BJ (cell line): ENCODE results near the gene RASGEF1C. TPM values are rescaled to one million over a fixed set of nuclear protein-coding genes. Genes with fewer than 3 reads are reported as not detected.

Experiments
- CTCF ChIA-PET: fragments of 350-600 bp; formaldehyde crosslinking; extraction: SDS; loops from one replicate; lab custom pipeline; 2021; ENCODE audit warnings: antibody characterized with exemption, inconsistent platforms; lab: Yijun Ruan, JAX
- POLR2A ChIA-PET: fragments of 300-600 bp; sonication (Branson Sonifier 250); formaldehyde crosslinking; extraction: SDS; loops from one replicate; lab custom pipeline; 2021; ENCODE audit warnings: antibody characterized with exemption; lab: Charles Lee
- DNase-seq: peaks from one replicate; pipeline ENCODE4 v3.0.0-alpha.2; 2011; ENCODE audit warnings: low read depth
- H3K27me3 ChIP-seq: 2 replicates; pipeline ENCODE4 v1.6.0; 2011; ENCODE audit warnings: low read length; ENCODE audit not compliant: control insufficient read depth, insufficient read depth
- H3K36me3 ChIP-seq: 2 replicates; pipeline ENCODE4 v1.5.1; 2011; ENCODE audit warnings: low read length; ENCODE audit not compliant: control insufficient read depth, insufficient read depth
- H3K4me3 ChIP-seq: 2 replicates; pipeline ENCODE4 v1.5.1; 2011; ENCODE audit warnings: low read depth, mild to moderate bottlenecking, control low read depth, low read length
- CTCF ChIP-seq: IDR thresholded peaks from 2 replicates; pipeline ENCODE4 v1.5.1; 2011; ENCODE audit warnings: low read depth, mild to moderate bottlenecking, control low read depth, inconsistent platforms, low read length, moderate library complexity; ENCODE audit not compliant: insufficient read depth
- polyA plus RNA-seq: library from polyadenylated mRNA; depleted of rRNA; stranded (reverse); fragments of >200 nt; gene quantifications from 2 replicates; pipeline ENCODE4 v1.2.3, GENCODE V29; 2011

The RASGEF1C gene
- polyA plus RNA-seq, 1 experiment = not detected

DNA sequence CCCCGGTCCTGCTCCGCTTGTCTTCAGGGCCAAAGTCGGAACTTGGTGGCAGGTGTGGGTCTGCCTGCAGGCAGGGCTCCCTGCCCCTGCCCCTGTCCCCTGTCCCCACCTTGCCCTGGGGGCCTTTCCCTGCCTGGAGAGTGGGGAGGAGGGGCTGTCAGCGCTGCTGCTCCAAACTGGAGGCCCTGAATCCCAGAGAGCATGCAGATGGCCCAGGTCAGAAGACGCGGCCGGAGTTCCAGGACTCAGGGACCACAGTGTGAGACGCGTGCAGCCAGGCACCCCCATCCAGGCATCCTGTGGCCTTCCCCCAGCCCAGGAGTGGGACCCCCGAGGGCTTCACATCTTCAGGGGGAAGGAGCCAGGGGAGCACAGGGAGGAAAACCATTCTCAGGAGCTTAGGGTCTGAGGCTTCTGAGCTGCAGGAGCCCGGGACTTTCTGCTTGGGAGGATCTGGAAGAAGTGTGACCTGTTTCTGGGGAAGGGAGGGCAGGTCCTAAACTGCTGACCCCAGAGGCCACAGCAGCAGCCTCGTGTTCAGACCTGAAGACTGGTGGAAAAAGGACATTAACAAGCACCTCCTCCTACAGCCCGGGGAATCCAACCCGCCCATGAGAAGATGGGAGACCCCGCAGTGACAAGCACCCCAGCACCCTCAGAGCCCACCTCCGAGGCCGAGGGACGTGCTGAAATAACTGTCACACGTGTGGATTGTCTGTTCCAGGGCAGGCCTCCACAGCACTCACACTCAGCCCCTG, 38.0 kb downstream of the RASGEF1C start:
- ChIA-PET POLR2A (no interaction called here), CTCF (no interaction called here)
- H3K27me3 ChIP-seq = no peaks in the 10 kb centered on the region
- no peak for DNase-seq
- no peak overlapping the region for H3K4me3 ChIP-seq
- TF ChIP-seq CTCF = no peak
- H3K36me3 ChIP-seq = no peaks in the 10 kb centered on the region

GRCh38 chr5:180170106-180170809, 38.8 kb downstream of the RASGEF1C start:
- DNase-seq = no peak
- TF ChIP-seq CTCF = no peak
- ChIA-PET CTCF (no interaction called here), POLR2A (interaction anchor here (0.6 kb wide), 1 partner anchor 37 kb away, joined by 13 read pairs; no protein-coding TSS in a partner anchor)
- Histone ChIP-seq H3K27me3 (no peaks in the 10 kb centered on the region), H3K4me3 (no peak overlapping the region), H3K36me3 (no peaks in the 10 kb centered on the region)

DNA sequence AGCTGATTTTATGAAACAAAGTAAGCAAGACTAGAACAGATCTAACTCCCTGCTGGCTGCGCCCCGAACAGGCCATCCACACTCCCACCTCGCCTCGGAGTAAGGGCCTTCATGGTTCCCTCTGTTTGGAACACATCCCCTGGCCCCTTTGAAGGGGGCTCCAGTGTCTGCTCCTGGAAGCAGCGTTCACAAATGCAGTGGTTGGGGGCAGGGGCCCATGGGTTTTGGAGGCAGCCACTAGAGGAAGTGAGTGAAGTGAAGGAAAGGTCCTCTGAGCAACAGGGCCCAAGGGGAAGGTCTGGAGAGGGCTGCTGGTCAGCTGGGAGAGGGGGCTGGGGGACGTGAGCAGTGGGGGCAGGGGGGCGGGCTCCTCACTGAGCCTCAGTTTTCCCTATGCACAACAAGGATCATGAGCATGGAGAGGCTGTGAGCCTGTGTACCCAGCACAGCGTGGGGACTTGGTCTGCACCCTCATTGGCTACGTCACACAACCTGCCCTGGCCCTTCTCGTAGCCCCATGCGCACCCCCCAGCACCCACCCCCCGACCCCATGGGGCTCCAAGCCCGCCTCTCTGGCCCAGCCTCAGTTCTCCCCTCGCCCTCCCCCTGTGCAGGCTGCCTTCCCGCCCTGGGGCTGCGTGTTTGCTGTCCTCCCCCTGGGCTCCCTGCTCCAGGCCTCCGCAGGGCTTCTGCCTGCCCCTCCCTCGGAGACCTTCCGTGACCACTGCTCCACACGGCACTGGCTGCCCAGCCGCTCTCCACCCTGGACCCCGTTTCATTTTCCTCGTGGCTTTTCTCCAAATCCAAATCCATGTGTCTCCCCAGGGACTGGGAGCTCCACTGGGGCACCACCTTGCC, 39.5 kb downstream of the RASGEF1C start:
- no peak overlapping the region for H3K4me3 ChIP-seq
- H3K27me3 ChIP-seq = no peaks in the 10 kb centered on the region
- TF ChIP-seq CTCF = no peak
- ChIA-PET POLR2A (interaction anchor here (0.6 kb wide), 1 partner anchor 36 kb away, joined by 13 read pairs; no protein-coding TSS in a partner anchor), CTCF (no interaction called here)
- no peak for DNase-seq
- no peaks in the 10 kb centered on the region for H3K36me3 ChIP-seq

DNA sequence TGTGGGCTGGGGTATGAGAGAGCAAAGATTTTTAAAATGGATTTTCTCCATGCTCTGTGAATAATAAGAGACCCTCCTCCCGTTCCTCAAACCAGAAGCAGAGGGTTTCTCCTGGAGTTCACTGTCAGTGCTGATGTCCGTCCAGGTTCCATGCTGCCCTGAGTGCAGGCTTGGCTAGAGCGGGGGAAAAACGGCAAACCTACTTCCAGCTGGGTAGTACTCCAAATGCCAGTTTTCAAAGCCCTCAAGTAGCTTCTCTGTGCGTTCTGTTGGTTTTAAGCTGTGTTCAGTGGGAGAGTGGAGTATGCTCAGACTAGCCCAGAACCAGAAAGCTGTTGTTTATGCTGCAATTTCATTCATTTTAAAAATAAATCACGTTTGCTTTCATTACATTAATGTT, 40.3 kb downstream of the RASGEF1C start:
- TF ChIP-seq CTCF = no peak
- POLR2A ChIA-PET = no interaction called here
- no peaks in the 10 kb centered on the region for H3K36me3 ChIP-seq
- no peaks in the 10 kb centered on the region for H3K27me3 ChIP-seq
- H3K4me3 ChIP-seq = no peak overlapping the region
- CTCF ChIA-PET = no interaction called here
- DNase-seq = no peak

- ChIA-PET CTCF (no interaction called here), POLR2A (no interaction called here)
- TF ChIP-seq CTCF = no peak
- H3K27me3 ChIP-seq = no peaks in the 10 kb centered on the region
- no peaks in the 10 kb centered on the region for H3K36me3 ChIP-seq
- DNase-seq = no peak
- H3K4me3 ChIP-seq = no peak overlapping the region
Measured at GRCh38 chr5:180166176-180166575, 42.8 kb downstream of the RASGEF1C start.
